NCI-H2196 (cell line): ENCODE results near the gene MEIG1.
"Not testable (repeated sequence)": the region's sequence is repeated elsewhere in the genome, so short reads cannot be mapped to it uniquely, and the experiment has no call there.

Experiments
- DNase-seq: peaks from one replicate; lab custom pipeline; 2025; ENCODE audit not compliant: unreplicated experiment; lab: John Stamatoyannopoulos, UW

The MEIG1 gene

GRCh38 chr10:14959221-14960057 lies at the start of gene MEIG1:
Gene MEIG1, plus strand, starts transcription at chr10:14959388. Its CDS starts 7,081 bp downstream, at chr10:14966469.
- peak; percentile 73 for DNase-seq

DNA sequence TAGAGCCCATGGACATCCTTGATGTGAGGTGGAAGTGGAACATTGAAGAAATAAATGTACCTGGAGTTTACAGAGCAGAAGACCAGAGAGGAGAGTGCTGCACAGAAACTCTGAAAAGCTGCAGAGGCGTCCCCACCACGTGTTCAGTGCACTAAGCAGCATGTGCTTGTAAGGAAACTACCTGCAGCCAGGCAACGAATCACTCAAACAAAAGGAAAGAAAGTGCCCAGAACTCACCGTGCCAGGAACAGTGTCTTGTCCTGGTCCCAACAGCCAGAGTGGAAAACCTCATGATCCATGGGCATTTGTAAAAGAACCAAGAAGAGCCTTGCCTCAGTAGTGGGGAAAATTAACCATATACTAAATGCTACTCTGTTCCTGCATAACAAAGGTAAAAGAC lies 48.2 kb upstream of the MEIG1 start:
- no peak for DNase-seq

GRCh38 chr10:14911801-14912200 lies 47.4 kb upstream of the MEIG1 start:
- no peak for DNase-seq

DNA sequence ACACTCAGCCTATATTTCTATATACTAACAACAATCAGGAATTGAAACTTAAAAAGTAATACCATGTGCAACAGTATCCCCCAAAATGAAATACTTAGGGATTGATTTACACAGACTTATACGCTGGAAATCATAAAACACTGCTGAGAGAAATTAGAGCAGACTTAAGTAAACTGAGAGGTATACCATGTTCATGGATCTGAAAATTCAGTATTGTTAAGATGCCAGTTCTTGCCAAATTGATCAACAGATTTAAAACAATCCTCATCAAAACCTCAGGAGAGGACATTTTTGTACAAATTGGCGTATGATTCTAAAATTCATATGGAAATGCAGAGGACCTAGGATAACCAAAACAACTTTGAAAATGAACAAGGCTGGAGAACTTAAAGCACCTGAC lies 42.6 kb upstream of the MEIG1 start:
- DNase-seq, result no peak

DNA sequence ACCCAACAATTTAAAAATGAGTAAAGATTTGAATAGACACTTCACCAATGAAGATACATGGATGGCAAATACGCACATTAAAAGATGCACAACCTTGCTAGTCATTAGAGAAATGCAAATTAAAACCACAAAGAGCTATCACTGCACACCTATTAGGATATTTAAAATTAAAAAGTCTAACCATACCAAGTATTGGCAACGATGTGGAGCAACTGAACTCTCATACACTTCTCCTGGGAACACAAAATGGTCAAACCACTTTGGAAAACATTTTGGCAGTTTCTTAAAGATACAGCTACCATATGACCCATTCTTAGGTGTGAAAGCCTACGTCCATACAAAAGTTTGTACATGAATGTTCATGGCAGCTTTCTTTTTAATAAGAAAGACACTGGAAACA lies 41.4 kb upstream of the MEIG1 start:
- no peak for DNase-seq

GRCh38 chr10:14918964-14919363 lies 40.2 kb upstream of the MEIG1 start:
- no peak for DNase-seq

DNA sequence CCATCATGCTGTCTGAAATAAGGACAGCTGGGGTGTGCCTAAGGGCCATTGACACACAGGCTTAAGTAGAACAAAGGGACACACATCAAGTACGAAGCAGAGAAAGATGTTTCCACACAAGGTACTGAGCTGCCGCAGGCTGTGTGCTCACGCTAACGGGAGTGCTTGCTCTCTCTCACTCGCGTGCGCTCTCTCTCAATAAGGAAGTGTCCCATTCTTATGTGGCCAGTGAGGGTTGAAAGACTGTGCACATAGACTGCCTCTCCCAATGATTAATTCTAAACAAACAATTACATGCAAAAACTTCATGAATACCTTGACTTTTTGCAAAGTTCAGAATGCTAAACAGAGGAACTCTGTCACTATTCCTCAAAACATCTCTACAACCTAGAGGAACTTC lies 35.2 kb upstream of the MEIG1 start:
- no peak for DNase-seq

DNA sequence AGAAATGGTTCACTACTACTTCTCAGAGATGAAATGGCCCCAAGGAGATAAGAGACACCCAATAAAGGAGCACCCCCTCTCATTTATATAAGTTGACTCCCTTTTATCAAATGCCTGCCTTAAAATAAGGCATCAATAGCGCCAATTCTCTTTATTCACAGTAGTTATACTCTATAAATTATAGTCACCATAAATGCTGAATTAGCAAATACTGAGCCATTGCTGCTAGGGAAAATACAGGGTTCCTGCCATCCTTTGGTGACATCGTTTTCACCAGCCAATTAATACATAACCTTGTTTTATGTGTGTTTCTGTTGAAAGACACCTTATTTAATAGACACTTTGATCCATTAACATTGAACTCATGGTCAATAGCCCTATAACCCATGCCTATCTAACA lies 33.9 kb upstream of the MEIG1 start:
- DNase-seq, result no peak

DNA sequence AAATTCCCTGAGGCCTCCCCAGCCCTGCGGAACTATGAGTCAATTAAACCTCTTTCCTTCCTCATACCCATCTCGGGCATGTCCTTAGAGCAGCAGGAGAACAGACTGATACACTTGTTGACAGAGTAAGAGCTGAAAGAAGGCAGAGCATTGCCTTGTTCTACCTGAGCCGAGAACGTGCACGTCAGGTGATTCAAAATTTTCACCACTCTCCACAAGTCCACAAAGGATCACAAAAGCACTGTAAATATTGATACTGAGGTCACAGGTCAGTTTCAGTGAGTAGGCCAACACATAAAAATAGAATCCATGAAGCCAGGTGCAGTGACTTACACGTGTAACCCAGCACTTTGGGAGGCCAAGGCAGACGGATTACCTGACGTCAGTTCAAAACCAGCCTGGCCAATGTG lies 33.1 kb upstream of the MEIG1 start:
- DNase-seq, result peak; percentile 2

DNA sequence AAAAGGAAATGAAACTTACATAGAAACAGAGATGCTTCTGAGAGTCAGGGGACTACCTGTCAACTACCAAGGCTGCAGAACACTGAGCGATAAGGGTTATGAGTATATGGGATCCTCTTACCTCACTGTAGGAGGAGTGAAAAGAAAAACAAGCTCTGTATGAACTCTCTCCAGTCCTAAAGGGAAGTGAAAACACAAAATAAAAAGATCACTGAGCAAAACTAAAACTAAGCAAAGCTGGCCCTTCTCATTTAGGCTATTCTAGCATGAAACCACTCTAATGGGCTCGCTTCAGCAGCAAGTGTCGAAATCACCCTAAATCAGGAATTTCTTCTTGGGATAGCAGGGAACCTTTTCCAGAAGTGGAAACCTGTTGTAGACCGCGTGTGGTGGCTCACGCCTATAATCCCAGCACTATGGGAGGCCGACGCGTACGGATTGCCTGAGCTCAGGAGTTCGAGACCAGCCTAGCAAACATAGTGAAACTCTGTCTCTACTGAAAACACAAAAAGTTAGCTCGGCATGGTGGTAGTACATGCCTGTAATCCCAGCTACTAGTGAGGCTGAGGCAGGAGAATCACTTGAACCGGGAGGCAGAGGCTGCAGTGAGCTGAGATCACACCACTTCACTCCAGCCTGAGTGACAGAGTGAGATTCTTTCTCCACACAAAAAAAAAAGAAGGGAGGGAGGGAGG lies 32.3 kb upstream of the MEIG1 start:
- DNase-seq, result no peak

DNA sequence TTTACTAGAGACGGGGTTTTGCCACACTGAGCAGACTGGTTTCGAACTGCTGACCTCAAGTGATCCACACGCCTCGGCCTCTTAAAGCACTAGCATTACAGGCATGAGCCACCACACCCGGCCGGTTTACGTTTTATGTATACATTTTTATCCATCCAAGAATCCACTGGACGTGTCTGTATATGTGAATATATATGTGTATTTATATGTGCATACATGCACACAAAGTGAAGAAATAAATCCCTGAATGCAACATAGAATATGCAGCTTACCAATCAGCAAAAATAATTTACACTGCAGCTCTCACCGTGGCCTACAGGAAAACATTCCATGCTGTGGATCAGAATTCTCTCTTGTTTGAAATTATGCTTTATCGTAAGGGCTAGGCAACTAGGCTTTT lies 28.6 kb upstream of the MEIG1 start:
- no peak for DNase-seq

DNA sequence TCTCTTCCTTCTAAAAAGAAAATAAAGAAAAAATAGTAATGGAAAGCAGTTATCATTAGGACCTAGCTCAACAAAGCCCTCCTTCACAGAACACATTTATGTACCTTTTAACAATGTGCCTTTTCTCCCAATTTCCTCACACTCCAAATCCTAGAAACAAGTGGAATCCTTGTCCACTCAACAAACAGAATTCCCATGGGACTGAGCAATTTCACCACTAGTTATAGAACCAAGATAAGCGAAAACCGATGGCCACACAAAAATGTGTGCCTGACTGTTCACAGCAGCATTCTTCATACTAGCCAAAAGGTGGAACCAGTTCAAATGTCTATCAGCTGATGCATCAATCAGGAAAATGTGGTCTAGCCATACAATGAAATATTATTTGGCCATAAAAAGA lies 22.6 kb upstream of the MEIG1 start:
- DNase-seq, result no peak

DNA sequence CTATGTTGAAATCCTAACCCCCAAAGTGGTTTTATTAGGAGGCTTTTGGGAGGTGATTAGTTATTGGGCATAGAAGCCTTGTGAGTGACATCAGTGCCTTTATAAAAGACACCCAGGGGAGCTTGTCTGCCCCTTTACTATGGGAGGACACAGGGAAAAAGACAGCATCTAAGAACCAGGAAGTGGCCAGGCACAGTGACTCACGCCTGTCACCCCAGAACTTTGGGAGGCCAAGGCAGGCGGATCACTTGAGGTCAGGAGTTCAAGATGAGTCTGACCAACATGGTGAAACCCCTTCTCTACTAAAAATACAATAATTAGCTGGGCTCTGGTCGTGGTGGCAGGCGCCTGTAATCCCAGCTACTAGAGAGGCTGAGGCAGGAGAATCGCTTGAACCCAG lies 20.2 kb upstream of the MEIG1 start:
- DNase-seq, result not testable (repeated sequence)

GRCh38 chr10:14942147-14942949 lies 16.8 kb upstream of the MEIG1 start:
- not testable (repeated sequence) for DNase-seq

GRCh38 chr10:14942950-14943338 lies 16.2 kb upstream of the MEIG1 start:
- DNase-seq, result not testable (repeated sequence)

DNA sequence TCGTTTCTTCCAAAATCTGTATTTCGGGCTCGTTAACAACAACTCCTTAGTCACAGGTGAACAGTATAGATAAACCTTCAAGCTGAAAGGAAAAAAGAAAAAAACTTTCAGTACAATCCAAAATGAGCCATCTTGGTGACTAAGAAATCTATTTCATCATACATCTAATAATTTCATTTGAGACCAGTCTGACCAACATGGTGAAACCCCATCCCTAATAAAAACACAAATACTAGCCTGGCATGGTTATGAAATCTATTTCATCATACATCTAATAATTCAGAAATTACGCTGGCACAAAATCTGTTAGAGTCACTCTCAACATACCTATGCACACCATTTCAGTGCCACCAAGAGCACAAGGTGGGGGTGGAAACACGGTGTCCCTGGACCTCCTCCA lies 14.1 kb upstream of the MEIG1 start:
- no peak for DNase-seq

GRCh38 chr10:14947268-14947667 lies 11.9 kb upstream of the MEIG1 start:
- DNase-seq, result no peak

DNA sequence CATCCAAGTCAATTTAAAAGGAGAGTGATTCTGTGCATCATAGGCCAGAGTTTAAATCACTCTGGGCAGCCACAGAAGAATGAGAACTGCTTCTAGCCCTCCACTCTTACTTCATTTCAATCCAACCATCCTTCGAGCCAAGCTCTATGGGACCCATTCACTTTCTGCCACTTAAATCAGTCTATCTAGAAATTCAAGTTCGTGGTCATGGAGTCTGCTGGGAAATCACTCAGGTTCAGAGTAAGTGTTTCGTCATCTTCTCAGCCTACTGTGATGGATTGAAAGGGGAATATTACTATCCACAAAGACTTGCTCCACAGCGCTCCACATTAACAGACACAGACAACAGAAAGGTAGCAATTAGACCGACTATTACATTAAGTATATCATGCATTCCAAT lies 9.9 kb upstream of the MEIG1 start:
- no peak for DNase-seq

DNA sequence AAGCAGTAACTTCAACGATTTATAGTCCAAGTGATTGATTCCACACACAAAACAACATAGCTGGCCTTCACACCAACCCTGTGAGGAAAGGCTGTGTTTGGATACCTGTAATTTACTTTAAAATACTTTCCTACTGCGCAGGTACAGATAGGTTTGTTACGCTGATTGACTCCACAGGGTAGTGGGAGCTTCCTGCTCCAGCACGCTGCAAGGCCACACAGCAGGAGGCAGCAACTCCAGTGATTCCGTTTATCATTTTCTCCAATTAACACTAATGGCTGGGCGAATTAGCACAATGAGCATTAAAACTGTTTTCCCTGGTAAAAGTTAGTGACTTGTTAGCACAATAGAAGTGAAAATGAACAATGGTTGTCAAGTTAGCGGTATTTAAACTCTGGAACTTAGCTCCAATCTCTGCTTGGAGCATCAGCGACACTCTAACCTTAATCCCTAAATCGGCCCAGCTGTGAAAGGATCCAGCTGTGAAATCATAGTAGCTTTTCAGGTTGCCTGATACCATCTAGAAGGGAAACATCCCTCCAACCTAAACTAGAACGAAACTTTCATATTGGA lies 6.3 kb upstream of the MEIG1 start:
- DNase-seq, result no peak

DNA sequence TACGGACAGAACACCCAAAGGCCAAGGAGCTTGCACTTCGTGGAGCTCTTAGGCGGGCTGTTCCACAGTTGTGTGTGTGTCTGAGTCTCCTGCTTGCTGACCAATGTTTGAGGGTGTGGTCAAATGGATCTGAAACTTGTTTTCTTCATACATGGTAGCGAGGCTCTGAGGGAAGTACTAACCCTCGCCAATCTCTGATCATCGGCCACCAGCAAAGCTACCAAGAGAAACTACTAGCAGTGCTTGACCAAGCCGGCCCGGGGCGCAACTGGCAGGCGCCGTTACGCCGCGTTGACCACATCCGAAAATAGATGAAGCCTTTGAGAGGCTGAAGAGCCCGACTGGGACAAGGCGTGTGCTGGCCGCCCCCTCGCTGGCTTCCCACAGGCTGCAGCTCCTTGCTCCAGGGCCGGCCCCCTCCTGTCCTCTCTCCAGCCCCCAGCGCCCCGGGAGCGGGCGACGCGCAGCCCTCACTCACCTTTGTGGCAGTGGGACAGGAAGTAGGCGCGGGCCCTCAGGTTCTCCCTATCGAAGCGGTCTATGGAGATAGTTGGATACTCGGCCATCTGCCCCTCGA lies 5.7 kb upstream of the MEIG1 start:
- no peak for DNase-seq
